HL-60 (cell line): ENCODE results near the gene MACROD2.

Experiments
- DNase-seq, 2 experiments: peaks; one replicate each; pipeline ENCODE4 v3.0.0-alpha.2; 2010 to 2020; ENCODE audit warnings: low read depth in 1 of 2, low spot score in 1 of 2
- H3K27ac ChIP-seq: fragments of 250-450 bp; sonication (Bioruptor Pico); replicated peaks from 2 replicates; pipeline ENCODE4 v1.5.1; 2020; ENCODE audit warnings: mild to moderate bottlenecking, moderate library complexity
- H3K27me3 ChIP-seq: fragments of 250-450 bp; sonication (Bioruptor Pico); 2 replicates; pipeline ENCODE4 v1.5.1; 2021; ENCODE audit warnings: mild to moderate bottlenecking, moderate library complexity; ENCODE audit not compliant: insufficient read depth, poor library complexity, severe bottlenecking
- H3K4me3 ChIP-seq: replicated peaks from 2 replicates; pipeline ENCODE4 v1.5.1; 2011; ENCODE audit warnings: mild to moderate bottlenecking, control low read depth, low read length; ENCODE audit not compliant: insufficient read depth
- GABPA ChIP-seq: IDR thresholded peaks from 2 replicates; pipeline ENCODE4 v1.6.1; 2012; ENCODE audit warnings: low read depth
- POLR2AphosphoS5 ChIP-seq: IDR thresholded peaks from 2 replicates; pipeline ENCODE4 v1.6.1; 2012; ENCODE audit warnings: low read depth
- SPI1 ChIP-seq: IDR thresholded peaks from 2 replicates; pipeline ENCODE4 v1.6.1; 2012; ENCODE audit warnings: low read depth, mild to moderate bottlenecking, borderline replicate concordance
- TF ChIP-seq, protein P1 (sequence below): IDR thresholded peaks from one replicate; pipeline ENCODE4 v1.5.1; 2011; ENCODE audit warnings: low read length, control low read depth, inconsistent platforms; ENCODE audit not compliant: insufficient read depth
- TF ChIP-seq, protein P2 (sequence below): IDR thresholded peaks from 2 replicates; pipeline ENCODE4 v1.6.1; 2012; ENCODE audit warnings: low read depth; ENCODE audit not compliant: insufficient replicate concordance

Gene MACROD2

DNA sequence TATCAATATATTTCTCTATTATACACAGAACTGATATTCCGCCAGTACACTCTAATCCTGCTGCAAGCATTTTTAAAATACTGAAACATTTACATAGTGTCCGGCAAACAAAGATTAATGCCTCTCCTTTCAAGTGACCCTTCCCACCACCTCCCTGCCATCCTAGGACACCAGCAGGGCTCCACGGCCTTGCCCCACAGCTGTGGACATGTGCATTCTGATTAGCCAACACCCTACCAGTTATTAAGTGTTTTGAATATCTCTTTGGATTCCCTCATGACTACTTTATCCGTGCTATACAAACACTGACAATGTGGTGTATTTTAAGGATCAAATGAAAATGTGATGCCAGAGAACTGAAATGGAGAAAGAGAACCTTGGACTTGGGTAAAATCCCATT, 1962.8 kb downstream of the MACROD2 start:
- H3K4me3 ChIP-seq, result no peak overlapping the region
- H3K27me3 ChIP-seq, result no peaks in the 10 kb centered on the region
- TF ChIP-seq POLR2AphosphoS5, result no peak
- TF ChIP-seq, protein P1, sequence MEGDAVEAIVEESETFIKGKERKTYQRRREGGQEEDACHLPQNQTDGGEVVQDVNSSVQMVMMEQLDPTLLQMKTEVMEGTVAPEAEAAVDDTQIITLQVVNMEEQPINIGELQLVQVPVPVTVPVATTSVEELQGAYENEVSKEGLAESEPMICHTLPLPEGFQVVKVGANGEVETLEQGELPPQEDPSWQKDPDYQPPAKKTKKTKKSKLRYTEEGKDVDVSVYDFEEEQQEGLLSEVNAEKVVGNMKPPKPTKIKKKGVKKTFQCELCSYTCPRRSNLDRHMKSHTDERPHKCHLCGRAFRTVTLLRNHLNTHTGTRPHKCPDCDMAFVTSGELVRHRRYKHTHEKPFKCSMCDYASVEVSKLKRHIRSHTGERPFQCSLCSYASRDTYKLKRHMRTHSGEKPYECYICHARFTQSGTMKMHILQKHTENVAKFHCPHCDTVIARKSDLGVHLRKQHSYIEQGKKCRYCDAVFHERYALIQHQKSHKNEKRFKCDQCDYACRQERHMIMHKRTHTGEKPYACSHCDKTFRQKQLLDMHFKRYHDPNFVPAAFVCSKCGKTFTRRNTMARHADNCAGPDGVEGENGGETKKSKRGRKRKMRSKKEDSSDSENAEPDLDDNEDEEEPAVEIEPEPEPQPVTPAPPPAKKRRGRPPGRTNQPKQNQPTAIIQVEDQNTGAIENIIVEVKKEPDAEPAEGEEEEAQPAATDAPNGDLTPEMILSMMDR, result no peak
- TF ChIP-seq GABPA, result no peak
- TF ChIP-seq SPI1, result no peak
- TF ChIP-seq, protein P2, sequence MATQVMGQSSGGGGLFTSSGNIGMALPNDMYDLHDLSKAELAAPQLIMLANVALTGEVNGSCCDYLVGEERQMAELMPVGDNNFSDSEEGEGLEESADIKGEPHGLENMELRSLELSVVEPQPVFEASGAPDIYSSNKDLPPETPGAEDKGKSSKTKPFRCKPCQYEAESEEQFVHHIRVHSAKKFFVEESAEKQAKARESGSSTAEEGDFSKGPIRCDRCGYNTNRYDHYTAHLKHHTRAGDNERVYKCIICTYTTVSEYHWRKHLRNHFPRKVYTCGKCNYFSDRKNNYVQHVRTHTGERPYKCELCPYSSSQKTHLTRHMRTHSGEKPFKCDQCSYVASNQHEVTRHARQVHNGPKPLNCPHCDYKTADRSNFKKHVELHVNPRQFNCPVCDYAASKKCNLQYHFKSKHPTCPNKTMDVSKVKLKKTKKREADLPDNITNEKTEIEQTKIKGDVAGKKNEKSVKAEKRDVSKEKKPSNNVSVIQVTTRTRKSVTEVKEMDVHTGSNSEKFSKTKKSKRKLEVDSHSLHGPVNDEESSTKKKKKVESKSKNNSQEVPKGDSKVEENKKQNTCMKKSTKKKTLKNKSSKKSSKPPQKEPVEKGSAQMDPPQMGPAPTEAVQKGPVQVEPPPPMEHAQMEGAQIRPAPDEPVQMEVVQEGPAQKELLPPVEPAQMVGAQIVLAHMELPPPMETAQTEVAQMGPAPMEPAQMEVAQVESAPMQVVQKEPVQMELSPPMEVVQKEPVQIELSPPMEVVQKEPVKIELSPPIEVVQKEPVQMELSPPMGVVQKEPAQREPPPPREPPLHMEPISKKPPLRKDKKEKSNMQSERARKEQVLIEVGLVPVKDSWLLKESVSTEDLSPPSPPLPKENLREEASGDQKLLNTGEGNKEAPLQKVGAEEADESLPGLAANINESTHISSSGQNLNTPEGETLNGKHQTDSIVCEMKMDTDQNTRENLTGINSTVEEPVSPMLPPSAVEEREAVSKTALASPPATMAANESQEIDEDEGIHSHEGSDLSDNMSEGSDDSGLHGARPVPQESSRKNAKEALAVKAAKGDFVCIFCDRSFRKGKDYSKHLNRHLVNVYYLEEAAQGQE, result no peak
- no peak overlapping the region for H3K27ac ChIP-seq
- no peak for DNase-seq

DNA sequence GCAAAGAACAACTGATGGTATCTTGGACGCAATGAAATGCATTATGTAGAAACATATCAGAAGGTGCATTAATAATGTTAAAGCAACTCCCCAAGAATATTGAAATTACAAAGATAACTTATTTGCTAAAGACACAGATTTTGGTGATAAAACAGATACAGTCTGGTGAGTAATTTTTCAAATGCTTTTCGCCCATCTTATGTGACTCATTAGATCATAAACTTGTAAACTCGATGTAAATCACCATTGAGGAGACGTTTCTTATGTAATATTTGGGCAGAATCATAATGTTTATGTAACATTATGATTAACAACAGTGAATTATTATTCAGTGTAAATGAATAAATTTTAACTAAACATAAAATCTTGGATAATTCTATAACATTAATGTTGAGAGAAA, 1969.8 kb downstream of the MACROD2 start:
- Histone ChIP-seq H3K27ac (no peak overlapping the region), H3K27me3 (no peaks in the 10 kb centered on the region), H3K4me3 (no peak overlapping the region)
- TF ChIP-seq SPI1 (no peak), GABPA (no peak), POLR2AphosphoS5 (no peak)
- no peak for DNase-seq

DNA sequence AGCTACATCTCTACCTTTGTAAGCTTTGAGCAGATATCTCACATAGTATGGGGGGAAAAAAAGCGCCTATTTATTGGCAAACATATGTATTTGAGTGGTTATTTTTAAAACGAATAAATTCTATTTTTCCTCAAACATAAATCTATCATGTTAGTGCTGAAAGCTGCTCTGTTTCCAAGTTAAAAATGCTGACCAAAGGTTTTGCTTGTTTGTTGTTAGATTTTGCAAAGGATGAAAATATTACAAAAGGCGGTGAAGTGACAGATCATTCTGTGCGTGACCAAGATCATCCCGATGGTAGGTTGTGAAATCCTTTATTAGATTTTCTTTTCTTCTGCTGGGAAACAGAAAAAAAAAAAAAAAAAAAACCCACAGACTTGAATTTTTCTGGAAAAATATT, 1972.0 kb downstream of the MACROD2 start:
- no peak for DNase-seq
- no peak overlapping the region for H3K4me3 ChIP-seq
- H3K27ac ChIP-seq, result no peak overlapping the region
- TF ChIP-seq POLR2AphosphoS5 (no peak), GABPA (no peak), SPI1 (no peak)
- TF ChIP-seq, protein P1, result no peak
- TF ChIP-seq, protein P2, result no peak
- H3K27me3 ChIP-seq, result no peaks in the 10 kb centered on the region

DNA sequence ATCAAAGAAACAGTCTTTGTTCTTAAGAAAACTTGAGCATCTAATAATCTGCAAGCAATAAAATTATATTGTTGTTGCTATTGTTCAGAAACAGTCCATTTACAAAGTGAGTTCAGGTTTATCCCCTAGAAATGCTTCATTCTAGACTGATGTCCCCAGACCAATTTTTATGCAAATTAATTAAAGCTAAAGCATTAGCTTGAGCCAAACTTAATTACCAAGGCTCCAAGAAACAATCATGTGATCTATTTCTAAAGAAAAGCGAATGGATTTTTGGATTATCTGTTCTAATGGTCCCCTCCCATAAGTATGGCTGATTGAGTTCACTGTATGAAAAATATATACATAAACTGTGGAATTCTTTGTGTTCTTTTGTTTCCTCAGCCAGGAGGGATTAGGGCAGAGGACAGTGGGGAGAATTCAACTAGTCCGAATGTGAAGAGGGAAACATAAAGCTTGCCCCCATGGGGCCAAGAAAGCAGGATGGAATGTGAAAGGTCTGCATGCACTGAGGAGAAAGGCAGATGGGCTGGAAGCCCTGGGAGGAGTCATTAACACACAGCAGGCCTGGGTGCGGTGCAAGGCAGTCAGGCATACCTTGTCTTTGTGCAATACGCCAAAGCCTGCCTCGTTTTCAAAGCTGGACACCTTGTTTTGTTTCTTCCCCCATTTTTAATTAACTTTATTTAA, 1980.9 kb downstream of the MACROD2 start:
- H3K4me3 ChIP-seq, result no peak overlapping the region
- no peaks in the 10 kb centered on the region for H3K27me3 ChIP-seq
- TF ChIP-seq POLR2AphosphoS5, result no peak
- TF ChIP-seq, protein P2, result no peak
- TF ChIP-seq, protein P1, result no peak
- no peak for TF ChIP-seq GABPA
- no peak for TF ChIP-seq SPI1
- no peak for DNase-seq
- no peak overlapping the region for H3K27ac ChIP-seq
